Neuronal stem cell (in vitro differentiated cells): ENCODE results near the gene PRDM5.

Experiments used
- DNase-seq: peaks from one replicate; pipeline ENCODE4 v3.0.0-alpha.2; 2013; ENCODE audit warnings: low spot score
- H2AFZ ChIP-seq: one replicate; pipeline ENCODE4 v1.6.1; 2013; ENCODE audit warnings: mild to moderate bottlenecking, low read length, inconsistent platforms
- H2AK5ac ChIP-seq: 2 replicates; pipeline ENCODE4 v1.6.1; 2013; ENCODE audit warnings: low read depth, mild to moderate bottlenecking, inconsistent platforms, low read length, moderate library complexity, mixed read lengths
- H2BK120ac ChIP-seq: 2 replicates; pipeline ENCODE4 v1.6.1; 2013; ENCODE audit warnings: low read depth, mild to moderate bottlenecking, inconsistent platforms, low read length, moderate library complexity, mixed read lengths
- H2BK12ac ChIP-seq: one replicate; pipeline ENCODE4 v1.6.1; 2013; ENCODE audit warnings: low read length, inconsistent platforms
- H2BK15ac ChIP-seq: 2 replicates; pipeline ENCODE4 v1.6.1; 2013; ENCODE audit warnings: mild to moderate bottlenecking, low read length, inconsistent platforms, mixed read lengths
- H2BK5ac ChIP-seq: one replicate; pipeline ENCODE4 v1.6.1; 2013; ENCODE audit warnings: inconsistent platforms, mild to moderate bottlenecking, low read length, moderate library complexity
- H3K14ac ChIP-seq: one replicate; pipeline ENCODE4 v1.6.1; 2013; ENCODE audit warnings: low read length, inconsistent platforms
- H3K18ac ChIP-seq: 2 replicates; pipeline ENCODE4 v1.6.1; 2013; ENCODE audit warnings: low read length, inconsistent platforms
- H3K23ac ChIP-seq: 2 replicates; pipeline ENCODE4 v1.6.1; 2013; ENCODE audit warnings: low read depth, mild to moderate bottlenecking, mixed read lengths, low read length, inconsistent platforms; ENCODE audit not compliant: poor library complexity
- H3K27ac ChIP-seq: replicated peaks from 3 replicates; pipeline ENCODE4 v1.5.1; 2013; ENCODE audit warnings: low read length, inconsistent platforms
- H3K27me3 ChIP-seq, 3 experiments: 2 replicates each; pipeline ENCODE4 v1.6.1; 2013; ENCODE audit warnings: low read length in 3 of 3, mild to moderate bottlenecking in 2 of 3, inconsistent platforms in 1 of 3, low read depth in 1 of 3, mixed read lengths in 1 of 3, moderate library complexity in 1 of 3; ENCODE audit not compliant: control insufficient read depth in 3 of 3, insufficient read depth in 3 of 3
- H3K36me3 ChIP-seq, 2 donors: replicated peaks in 1 of 2; 2 replicates each; pipeline ENCODE4 v1.6.1; 2013; ENCODE audit warnings: low read length in 2 of 2; ENCODE audit not compliant: control insufficient read depth in 2 of 2, insufficient read depth in 2 of 2
- H3K4ac ChIP-seq: 2 replicates; pipeline ENCODE4 v1.6.1; 2013; ENCODE audit warnings: inconsistent platforms, mild to moderate bottlenecking, low read length, moderate library complexity
- H3K4me1 ChIP-seq, 2 donors: 1 replicate in 1 of 2; 2 replicates in 1 of 2; pipeline ENCODE4 v1.6.1; 2013; ENCODE audit warnings: low read length in 2 of 2, low read depth in 1 of 2; ENCODE audit not compliant: control insufficient read depth in 2 of 2, insufficient read depth in 1 of 2
- H3K4me2 ChIP-seq: one replicate; pipeline ENCODE4 v1.6.1; 2013; ENCODE audit warnings: mild to moderate bottlenecking, low read length, inconsistent platforms; ENCODE audit not compliant: insufficient read depth, poor library complexity, severe bottlenecking
- H3K4me3 ChIP-seq, 2 donors: 2 replicates each; pipeline ENCODE4 v1.5.1; 2013; ENCODE audit warnings: low read length in 2 of 2, mild to moderate bottlenecking in 2 of 2, inconsistent platforms in 1 of 2, moderate library complexity in 1 of 2
- H3K79me1 ChIP-seq: one replicate; pipeline ENCODE4 v1.6.1; 2013; ENCODE audit warnings: low read depth, mild to moderate bottlenecking, inconsistent platforms, low read length, moderate library complexity
- H3K9ac ChIP-seq: one replicate; pipeline ENCODE4 v1.6.1; 2013; ENCODE audit warnings: mild to moderate bottlenecking, low read depth, low read length, inconsistent platforms; ENCODE audit not compliant: poor library complexity
- H3K9me3 ChIP-seq, 2 donors: replicated peaks in 1 of 2; 2 replicates each; pipeline versions ENCODE3 to v1.6.1; 2013; ENCODE audit warnings: low read length in 2 of 2, mild to moderate bottlenecking in 2 of 2, inconsistent platforms in 1 of 2, low read depth in 1 of 2, mixed read lengths in 1 of 2, moderate library complexity in 1 of 2; ENCODE audit not compliant: control insufficient read depth in 2 of 2, insufficient read depth in 1 of 2
- H4K8ac ChIP-seq: one replicate; pipeline ENCODE4 v1.6.1; 2013; ENCODE audit warnings: low read depth, mild to moderate bottlenecking, inconsistent platforms, low read length, moderate library complexity
- H4K91ac ChIP-seq: one replicate; pipeline ENCODE4 v1.6.1; 2013; ENCODE audit warnings: low read length, low read depth, mild to moderate bottlenecking, inconsistent platforms; ENCODE audit not compliant: poor library complexity
- WGBS, 2 donors: extraction: QIAGEN DNeasy Blood & Tissue Kit; methylation state at CpG; one replicate each; pipeline ENCODE4 v1.1.7; 2013; ENCODE audit warnings: missing lambda C conversion rate in 2 of 2, mixed read lengths in 1 of 2; ENCODE audit not compliant: insufficient read length in 2 of 2, insufficient replicate concordance in 1 of 2; ENCODE audit errors: extremely low coverage in 2 of 2; 5-methylcytosine and 5-hydroxymethylcytosine counted together

Gene PRDM5

DNA sequence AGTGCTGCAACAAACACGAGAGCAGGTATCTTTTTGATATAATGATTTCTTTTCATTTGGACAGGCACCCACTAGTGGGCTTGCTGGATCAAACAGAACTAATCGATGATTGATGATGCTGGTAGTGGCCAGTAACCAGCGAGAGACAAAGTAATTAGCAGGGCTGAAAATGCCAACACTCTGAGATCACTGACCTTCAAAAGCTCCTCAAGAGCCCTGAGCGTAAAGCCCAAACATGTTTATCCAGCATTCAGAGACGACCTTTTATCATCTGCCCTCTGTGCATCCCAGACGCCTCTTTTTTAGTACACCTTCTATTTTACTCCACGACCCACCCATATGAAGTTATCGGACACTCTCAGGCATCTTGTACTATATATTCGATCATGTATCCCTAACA, 186.2 kb downstream of the PRDM5 start:
- Histone ChIP-seq H3K4me1 (no peaks in the 10 kb centered on the region), H2BK12ac (no peak overlapping the region), H3K23ac (no peak overlapping the region), H2BK5ac (no peak overlapping the region), H3K4me2 (no peak overlapping the region), H2BK15ac (no peak overlapping the region), H4K8ac (no peak overlapping the region), H2AFZ (no peak overlapping the region), H3K4ac (no peak overlapping the region), H3K36me3 (no peaks in the 10 kb centered on the region), H3K79me1 (no peaks in the 10 kb centered on the region), H4K91ac (no peak overlapping the region), H3K9ac (no peak overlapping the region), H2BK120ac (no peak overlapping the region), H3K27me3 (no peaks in the 10 kb centered on the region), H3K18ac (no peak overlapping the region), H3K4me3 (no peak overlapping the region), H3K9me3 (no peaks in the 10 kb centered on the region), H2AK5ac (no peak overlapping the region), H3K14ac (no peak overlapping the region), H3K27ac (no peak overlapping the region)
- WGBS, 2 donors = no CpG with 5 or more reads among the region's 9 CpGs
- no peak for DNase-seq

GRCh38 chr4:120733968-120734367, 188.6 kb downstream of the PRDM5 start:
- Histone ChIP-seq H3K23ac (no peak overlapping the region), H3K9me3 (no peaks in the 10 kb centered on the region), H3K14ac (no peak overlapping the region), H3K9ac (no peak overlapping the region), H2BK15ac (no peak overlapping the region), H4K91ac (no peak overlapping the region), H2BK120ac (no peak overlapping the region), H2AK5ac (no peak overlapping the region), H2BK12ac (no peak overlapping the region), H3K27me3 (no peaks in the 10 kb centered on the region), H3K4me2 (no peak overlapping the region), H3K4ac (no peak overlapping the region), H4K8ac (peak overlapping the region; percentile 83), H3K4me3 (no peak overlapping the region), H3K18ac (peak overlapping the region; percentile 60), H2BK5ac (no peak overlapping the region), H3K27ac (no peak overlapping the region), H3K36me3 (no peaks in the 10 kb centered on the region), H3K79me1 (no peaks in the 10 kb centered on the region), H3K4me1 (no peaks in the 10 kb centered on the region), H2AFZ (no peak overlapping the region)
- no CpG with 5 or more reads among the region's 4 CpGs for WGBS, 2 donors
- no peak for DNase-seq

- H2AK5ac ChIP-seq = no peak overlapping the region
- no CpG with 5 or more reads among the region's 2 CpGs for WGBS, 2 donors
- no peak for DNase-seq
- no peak overlapping the region for H3K4me3 ChIP-seq
- H3K27ac ChIP-seq = no peak overlapping the region
- no peak overlapping the region for H3K23ac ChIP-seq
- H4K8ac ChIP-seq = no peak overlapping the region
- H3K4me2 ChIP-seq = no peak overlapping the region
- H3K18ac ChIP-seq = no peak overlapping the region
- no peak overlapping the region for H2BK5ac ChIP-seq
- H3K79me1 ChIP-seq = no peaks in the 10 kb centered on the region
- H3K4ac ChIP-seq = no peak overlapping the region
- no peak overlapping the region for H2BK12ac ChIP-seq
- H2AFZ ChIP-seq = no peak overlapping the region
- H4K91ac ChIP-seq = no peak overlapping the region
- H3K27me3 ChIP-seq = no peaks in the 10 kb centered on the region
- H2BK15ac ChIP-seq = no peak overlapping the region
- H3K14ac ChIP-seq = no peak overlapping the region
- no peak overlapping the region for H2BK120ac ChIP-seq
- H3K36me3 ChIP-seq = no peaks in the 10 kb centered on the region
- no peaks in the 10 kb centered on the region for H3K4me1 ChIP-seq
- no peak overlapping the region for H3K9ac ChIP-seq
- H3K9me3 ChIP-seq = no peaks in the 10 kb centered on the region
Measured at GRCh38 chr4:120733054-120733453, 189.5 kb downstream of the PRDM5 start.

DNA sequence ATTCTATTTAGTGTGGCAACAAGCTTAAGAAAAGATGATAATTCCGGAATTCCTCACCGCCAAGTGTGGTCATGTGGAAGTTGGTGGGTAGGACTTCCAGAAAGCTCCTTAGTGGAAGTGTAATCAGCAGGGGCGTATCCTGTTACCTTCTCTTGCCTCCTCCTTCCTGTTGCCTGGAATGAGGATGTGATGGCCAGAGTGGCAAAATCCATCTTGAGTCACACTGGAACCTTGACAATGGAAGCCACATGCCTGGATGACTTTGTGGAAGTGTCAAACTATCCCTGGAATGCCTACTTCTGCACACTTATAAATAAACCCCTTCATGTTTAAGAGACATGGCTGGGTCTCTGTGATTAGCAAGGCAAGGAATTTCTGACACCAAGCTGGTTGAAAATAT, 191.0 kb downstream of the PRDM5 start:
- Histone ChIP-seq H2BK5ac (no peak overlapping the region), H2AFZ (no peak overlapping the region), H4K91ac (no peak overlapping the region), H3K36me3 (no peaks in the 10 kb centered on the region), H3K4me2 (no peak overlapping the region), H3K4ac (no peak overlapping the region), H3K27ac (no peak overlapping the region), H3K27me3 (no peaks in the 10 kb centered on the region), H3K18ac (no peak overlapping the region), H2BK15ac (no peak overlapping the region), H2BK12ac (no peak overlapping the region), H2AK5ac (no peak overlapping the region), H3K9me3 (no peaks in the 10 kb centered on the region), H3K4me1 (no peaks in the 10 kb centered on the region), H4K8ac (no peak overlapping the region), H3K14ac (no peak overlapping the region), H3K4me3 (no peak overlapping the region), H3K23ac (no peak overlapping the region), H3K9ac (no peak overlapping the region), H2BK120ac (no peak overlapping the region), H3K79me1 (no peaks in the 10 kb centered on the region)
- WGBS, 2 donors = no CpG with 5 or more reads among the region's 3 CpGs
- no peak for DNase-seq
